ENCODE measurements around the gene MS4A12.
"Not testable (repeated sequence)": the region's sequence is repeated elsewhere in the genome, so short reads cannot be mapped to it uniquely, and the experiment has no call there.

The MS4A12 gene

DNA sequence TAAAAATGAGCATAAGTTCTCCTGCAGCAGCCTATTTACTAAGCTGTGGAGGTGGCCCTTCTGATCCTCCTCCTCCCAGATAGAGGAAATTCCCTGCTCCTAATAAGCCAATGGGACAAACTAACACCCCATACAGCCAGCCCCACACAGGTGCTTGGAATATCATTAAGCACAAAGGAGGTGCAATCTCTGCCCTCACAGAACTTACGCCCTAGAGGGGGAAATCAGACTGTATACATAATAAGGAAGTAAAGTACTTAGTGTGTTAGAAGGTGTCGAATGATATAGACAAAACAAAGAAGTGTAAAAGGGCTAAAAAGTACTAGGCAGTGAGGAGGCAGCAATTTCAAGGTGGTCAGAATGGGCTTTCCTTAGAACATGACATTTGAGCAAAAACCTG, 5.8 kb downstream of the MS4A12 start:
- no peak for DNase-seq (ENCODE audit: low read depth)
- TF ChIP-seq, protein P1, sequence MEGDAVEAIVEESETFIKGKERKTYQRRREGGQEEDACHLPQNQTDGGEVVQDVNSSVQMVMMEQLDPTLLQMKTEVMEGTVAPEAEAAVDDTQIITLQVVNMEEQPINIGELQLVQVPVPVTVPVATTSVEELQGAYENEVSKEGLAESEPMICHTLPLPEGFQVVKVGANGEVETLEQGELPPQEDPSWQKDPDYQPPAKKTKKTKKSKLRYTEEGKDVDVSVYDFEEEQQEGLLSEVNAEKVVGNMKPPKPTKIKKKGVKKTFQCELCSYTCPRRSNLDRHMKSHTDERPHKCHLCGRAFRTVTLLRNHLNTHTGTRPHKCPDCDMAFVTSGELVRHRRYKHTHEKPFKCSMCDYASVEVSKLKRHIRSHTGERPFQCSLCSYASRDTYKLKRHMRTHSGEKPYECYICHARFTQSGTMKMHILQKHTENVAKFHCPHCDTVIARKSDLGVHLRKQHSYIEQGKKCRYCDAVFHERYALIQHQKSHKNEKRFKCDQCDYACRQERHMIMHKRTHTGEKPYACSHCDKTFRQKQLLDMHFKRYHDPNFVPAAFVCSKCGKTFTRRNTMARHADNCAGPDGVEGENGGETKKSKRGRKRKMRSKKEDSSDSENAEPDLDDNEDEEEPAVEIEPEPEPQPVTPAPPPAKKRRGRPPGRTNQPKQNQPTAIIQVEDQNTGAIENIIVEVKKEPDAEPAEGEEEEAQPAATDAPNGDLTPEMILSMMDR (IDR thresholded peaks at IDR 0.05; ENCODE audit: control insufficient read depth, extremely low read depth, insufficient read depth): no peak
- H3K4me3 ChIP-seq (ENCODE audit: low read depth, low read length): no peak overlapping the region

DNA sequence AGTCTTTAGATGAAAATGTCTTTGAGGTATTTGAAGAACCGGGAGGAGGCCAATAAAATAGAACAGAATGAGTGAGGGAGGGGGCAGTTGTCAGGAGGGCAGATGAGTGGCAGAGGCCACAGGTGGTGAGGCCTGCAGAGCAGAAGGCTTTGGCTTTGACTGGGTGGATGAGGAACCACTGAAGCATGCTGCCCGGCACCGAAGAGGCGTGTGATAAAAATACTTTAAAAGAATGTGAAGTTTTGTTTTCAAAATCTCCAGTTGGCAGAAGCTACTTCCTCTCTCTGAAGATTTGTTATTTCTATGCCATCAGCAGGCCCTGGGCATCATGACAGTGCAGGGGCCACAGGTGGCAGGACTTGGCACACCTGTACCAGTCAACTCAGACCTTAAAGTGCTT, 6.3 kb downstream of the MS4A12 start:
- no peak overlapping the region for H3K4me3 ChIP-seq (ENCODE audit: low read depth, low read length)
- no peak for DNase-seq (ENCODE audit: low read depth)
- TF ChIP-seq, protein P1 (IDR thresholded peaks at IDR 0.05; ENCODE audit: control insufficient read depth, extremely low read depth, insufficient read depth): no peak

- TF ChIP-seq, protein P1 (IDR thresholded peaks at IDR 0.05; ENCODE audit: control insufficient read depth, extremely low read depth, insufficient read depth): no peak
- DNase-seq (ENCODE audit: low read depth): no peak
- H3K4me3 ChIP-seq (ENCODE audit: low read depth, low read length): no peak overlapping the region
Measured at GRCh38 chr11:60500276-60500910, 7.8 kb downstream of the MS4A12 start.

DNA sequence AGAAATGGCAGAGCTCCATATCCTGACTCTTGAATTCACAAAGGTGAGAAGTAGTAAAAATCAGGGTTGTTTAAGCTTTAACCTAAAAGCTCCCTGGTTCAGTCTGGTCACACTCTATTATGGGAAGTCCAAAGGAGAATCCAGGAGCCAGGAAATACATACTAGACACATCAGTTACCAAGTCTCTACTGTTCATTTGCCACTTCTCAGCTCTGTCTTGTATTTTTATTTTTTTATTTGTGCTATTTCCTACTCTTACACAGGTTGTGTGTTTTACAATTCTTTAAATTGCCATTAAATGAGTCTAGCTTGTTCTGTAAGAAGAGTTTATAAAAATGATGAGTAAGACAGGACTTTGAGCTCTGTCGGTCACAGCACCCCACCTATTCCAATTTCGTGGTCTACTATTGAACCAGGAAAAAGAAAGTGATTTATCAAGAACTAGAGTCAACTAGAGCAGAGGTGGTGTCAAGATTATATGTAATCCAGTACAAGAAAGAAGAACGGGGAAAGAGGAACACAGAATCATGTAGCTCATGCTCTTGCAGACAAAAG, 9.7 kb downstream of the MS4A12 start:
- TF ChIP-seq, protein P1 (IDR thresholded peaks at IDR 0.05; ENCODE audit: control insufficient read depth, extremely low read depth, insufficient read depth): no peak
- no peak for DNase-seq (ENCODE audit: low read depth)

GRCh38 chr11:60504219-60504905, 11.8 kb downstream of the MS4A12 start:
- TF ChIP-seq, protein P1 (IDR thresholded peaks at IDR 0.05; ENCODE audit: control insufficient read depth, extremely low read depth, insufficient read depth): no peak
- no peak for DNase-seq (ENCODE audit: low read depth)
- H3K4me3 ChIP-seq (ENCODE audit: low read depth, low read length): no peak overlapping the region

More for the DNA sequence above, 9.7 kb downstream of the MS4A12 start:
- no peak overlapping the region for H3K4me3 ChIP-seq (ENCODE audit: low read depth, low read length)

- not testable (repeated sequence) for DNase-seq (ENCODE audit: low read depth); H3K4me3 ChIP-seq (ENCODE audit: low read depth, low read length)
Measured at GRCh38 chr11:60509609-60510008, 17.0 kb downstream of the MS4A12 start.

GRCh38 chr11:60510209-60510608, 17.6 kb downstream of the MS4A12 start:
- not testable (repeated sequence) for DNase-seq (ENCODE audit: low read depth)

DNA sequence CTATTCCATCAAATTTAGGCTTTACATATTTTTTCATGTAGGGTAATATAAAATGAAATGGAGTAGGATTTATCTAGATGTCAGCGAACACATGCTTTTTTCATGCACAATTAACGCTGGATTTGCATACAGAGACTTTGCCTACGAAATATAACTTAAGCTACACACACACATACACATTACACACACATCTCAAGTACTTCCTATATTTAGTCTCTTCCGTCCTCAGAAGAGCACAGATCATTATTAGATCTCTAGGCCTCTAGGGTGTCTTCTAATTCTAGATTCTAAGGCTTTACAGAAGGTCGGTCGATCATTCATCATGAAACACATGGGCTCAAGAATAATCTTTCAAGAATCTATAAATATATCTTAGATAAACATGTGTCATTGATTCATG, 18.8 kb downstream of the MS4A12 start:
- DNase-seq (ENCODE audit: low read depth): no peak
- TF ChIP-seq, protein P1 (IDR thresholded peaks at IDR 0.05; ENCODE audit: control insufficient read depth, extremely low read depth, insufficient read depth): no peak
- no peak overlapping the region for H3K4me3 ChIP-seq (ENCODE audit: low read depth, low read length)

More at GRCh38 chr11:60510209-60510608, 17.6 kb downstream of the MS4A12 start:
- H3K4me3 ChIP-seq (ENCODE audit: low read depth, low read length): not testable (repeated sequence)
